H1 (cell line): ENCODE data around the gene IL31. TPM values are rescaled to one million over a fixed set of nuclear protein-coding genes. Genes with fewer than 3 reads are reported as not detected.

Source experiments
- CTCF ChIA-PET: fragments of 300-600 bp; sonication (Branson Sonifier 250); formaldehyde crosslinking; loops from one replicate; lab custom pipeline; 2021; ENCODE audit not compliant: partially characterized antibody; lab: Charles Lee
- POLR2A ChIA-PET: fragments of 300-600 bp; sonication (Branson Sonifier 250); formaldehyde crosslinking; loops from one replicate; lab custom pipeline; 2021; ENCODE audit warnings: inconsistent platforms; ENCODE audit not compliant: partially characterized antibody; lab: Charles Lee
- DNase-seq, 2 experiments: peaks; one replicate each; pipeline versions ENCODE4 v3.0.0 to v3.0.0-alpha.2; 2010 to 2022; ENCODE audit warnings: low spot score in 2 of 2, low read depth in 1 of 2, mixed read lengths in 1 of 2
- FAIRE-seq: peaks from 2 replicates; lab custom pipeline; 2011; peaks lifted over from hg19 to GRCh38; lab: Jason Lieb, UNC
- H2AFZ ChIP-seq: 2 replicates; pipeline ENCODE4 v1.8.1; 2012; ENCODE audit warnings: low read length, inconsistent platforms
- H2AK5ac ChIP-seq: 2 replicates; pipeline ENCODE4 v1.6.1; 2013; ENCODE audit warnings: low read depth, low read length
- H2BK120ac ChIP-seq: replicated peaks from 2 replicates; pipeline ENCODE3; 2013; ENCODE audit warnings: low read depth, low read length, inconsistent platforms
- H2BK12ac ChIP-seq: 2 replicates; pipeline ENCODE4 v1.6.1; 2013; ENCODE audit warnings: low read depth, low read length
- H2BK15ac ChIP-seq: 2 replicates; pipeline ENCODE4 v1.6.1; 2013; ENCODE audit warnings: low read length
- H2BK20ac ChIP-seq: 2 replicates; pipeline ENCODE4 v1.6.1; 2013; ENCODE audit warnings: low read length
- H2BK5ac ChIP-seq: 2 replicates; pipeline ENCODE4 v1.6.1; 2013; ENCODE audit warnings: low read depth, low read length
- H3K14ac ChIP-seq: 2 replicates; pipeline ENCODE4 v1.6.1; 2013; ENCODE audit warnings: inconsistent platforms; ENCODE audit not compliant: insufficient read length
- H3K18ac ChIP-seq: 2 replicates; pipeline ENCODE4 v1.6.1; 2013; ENCODE audit warnings: low read length; ENCODE audit errors: extremely low read depth
- H3K23ac ChIP-seq: 2 replicates; pipeline ENCODE4 v1.6.1; 2013; ENCODE audit warnings: inconsistent platforms; ENCODE audit not compliant: insufficient read length
- H3K23me2 ChIP-seq: 2 replicates; pipeline ENCODE4 v1.6.1; 2013; ENCODE audit warnings: low read depth, low read length
- H3K27ac ChIP-seq: 2 replicates; pipeline ENCODE4 v1.6.1; 2011; ENCODE audit warnings: low read depth, low read length, inconsistent platforms
- H3K27me3 ChIP-seq, 4 experiments: replicated peaks in 1 of 4; 1 replicate in 1 of 4; 2 replicates in 3 of 4; pipeline versions ENCODE4 v1.6.1 to v1.8.1; 2011 to 2013; ENCODE audit warnings: low read length in 3 of 4, mild to moderate bottlenecking in 3 of 4, inconsistent platforms in 2 of 4, mixed read lengths in 2 of 4, moderate library complexity in 1 of 4; ENCODE audit not compliant: control insufficient read depth in 3 of 4, insufficient read depth in 3 of 4; ENCODE audit errors: extremely low read depth in 1 of 4
- H3K36me3 ChIP-seq, 4 experiments: 2 replicates each; pipeline versions ENCODE4 v1.6.1 to v1.8.1; 2011 to 2013; ENCODE audit warnings: mild to moderate bottlenecking in 4 of 4, low read length in 3 of 4, moderate library complexity in 2 of 4, control low read depth in 1 of 4, inconsistent platforms in 1 of 4; ENCODE audit not compliant: insufficient read depth in 4 of 4, control insufficient read depth in 2 of 4
- H3K4ac ChIP-seq: replicated peaks from 2 replicates; pipeline ENCODE3; 2013; ENCODE audit warnings: low read length, low read depth, mixed read lengths, inconsistent platforms; ENCODE audit not compliant: insufficient read length
- H3K4me1 ChIP-seq, 4 experiments: replicated peaks in 1 of 4; 1 replicate in 1 of 4; 2 replicates in 3 of 4; pipeline versions ENCODE4 v1.6.1 to v1.8.1; 2011 to 2013; ENCODE audit warnings: low read length in 3 of 4, inconsistent platforms in 2 of 4, mixed read lengths in 1 of 4; ENCODE audit not compliant: insufficient read depth in 4 of 4, control insufficient read depth in 3 of 4
- H3K4me2 ChIP-seq, 2 experiments: 2 replicates each; pipeline versions ENCODE4 v1.6.1 to v1.8.1; 2011 to 2013; ENCODE audit warnings: low read depth in 2 of 2, low read length in 2 of 2, control low read depth in 1 of 2, inconsistent platforms in 1 of 2, mild to moderate bottlenecking in 1 of 2; ENCODE audit not compliant: insufficient read depth in 1 of 2
- H3K4me3 ChIP-seq, 4 experiments: fragments of 200-600, 300-600 bp in 1 of 4; sonication (generic), shearing (Covaris generic), sonication (Bioruptor Twin) in 1 of 4; 2 replicates each; pipeline versions ENCODE4 v1.5.1 to v1.8.1; 2011 to 2016; ENCODE audit warnings: low read length in 4 of 4, low read depth in 3 of 4, control low read depth in 2 of 4, inconsistent platforms in 2 of 4, mild to moderate bottlenecking in 2 of 4, mixed read lengths in 1 of 4, moderate library complexity in 1 of 4; ENCODE audit not compliant: insufficient read depth in 2 of 4; ENCODE audit errors: extremely low read depth in 1 of 4
- H3K56ac ChIP-seq: replicated peaks from 2 replicates; pipeline ENCODE3; 2013; ENCODE audit warnings: low read depth, mild to moderate bottlenecking, mixed read lengths, low read length, inconsistent platforms; ENCODE audit not compliant: insufficient read length
- H3K79me1 ChIP-seq: 2 replicates; pipeline ENCODE4 v1.6.1; 2013; ENCODE audit warnings: low read depth, low read length, control low read depth
- H3K79me2 ChIP-seq, 2 experiments: 2 replicates each; pipeline versions ENCODE4 v1.6.1 to v1.8.1; 2012 to 2013; ENCODE audit warnings: low read length in 2 of 2, mild to moderate bottlenecking in 2 of 2, inconsistent platforms in 1 of 2; ENCODE audit not compliant: insufficient read depth in 2 of 2, control insufficient read depth in 1 of 2
- H3K9ac ChIP-seq, 4 experiments: replicated peaks in 1 of 4; 1 replicate in 1 of 4; 2 replicates in 3 of 4; pipeline versions ENCODE4 v1.6.1 to v1.8.1; 2011 to 2013; ENCODE audit warnings: low read depth in 3 of 4, low read length in 3 of 4, control low read depth in 2 of 4, mild to moderate bottlenecking in 2 of 4, moderate library complexity in 2 of 4, inconsistent platforms in 1 of 4; ENCODE audit errors: extremely low read depth in 1 of 4
- H3K9me3 ChIP-seq, 2 experiments: 2 replicates each; pipeline versions ENCODE4 v1.6.1 to v1.8.1; 2012 to 2013; ENCODE audit warnings: mild to moderate bottlenecking in 2 of 2, moderate library complexity in 2 of 2, control low read depth in 1 of 2, inconsistent platforms in 1 of 2, low read depth in 1 of 2, low read length in 1 of 2, mixed read lengths in 1 of 2; ENCODE audit not compliant: insufficient read depth in 2 of 2
- H4K20me1 ChIP-seq, 2 experiments: replicated peaks in 1 of 2; 2 replicates each; pipeline versions ENCODE3 to v1.8.1; 2011 to 2013; ENCODE audit warnings: inconsistent platforms in 2 of 2, low read length in 2 of 2, mild to moderate bottlenecking in 1 of 2; ENCODE audit not compliant: insufficient read depth in 2 of 2, control insufficient read depth in 1 of 2
- H4K5ac ChIP-seq: 2 replicates; pipeline ENCODE4 v1.6.1; 2013; ENCODE audit warnings: low read length, low read depth, mixed read lengths, inconsistent platforms; ENCODE audit not compliant: insufficient read length
- H4K8ac ChIP-seq: 2 replicates; pipeline ENCODE4 v1.8.0; 2013; ENCODE audit warnings: mild to moderate bottlenecking, moderate library complexity, low read length, inconsistent platforms; ENCODE audit not compliant: insufficient read depth; ENCODE audit errors: extremely low read depth
- H4K91ac ChIP-seq: replicated peaks from 2 replicates; pipeline ENCODE3; 2013; ENCODE audit warnings: low read length, mixed read lengths, inconsistent platforms; ENCODE audit not compliant: insufficient read length
- EZH2 ChIP-seq: fragments of 200-600 bp; sonication (generic); IDR thresholded peaks from 2 replicates; pipeline ENCODE4 v1.7.1; 2012; ENCODE audit warnings: low read depth, mild to moderate bottlenecking, moderate library complexity, low read length, inconsistent platforms; ENCODE audit not compliant: severe bottlenecking
- RNF2 ChIP-seq: fragments of 200-900, 300-1000 bp; sonication (generic); IDR thresholded peaks from 2 replicates; pipeline ENCODE4 v1.7.1; 2016; ENCODE audit warnings: borderline replicate concordance, low read depth, mild to moderate bottlenecking, antibody characterized with exemption, low read length; ENCODE audit not compliant: poor library complexity, severe bottlenecking; ENCODE audit errors: missing control alignments
- WGBS, 2 experiments: shearing (Covaris generic) in 1 of 2; methylation state at CpG; one replicate each; pipeline versions ENCODE4 v1.1.6 to v1.1.7; 2013 to 2015; ENCODE audit warnings: low lambda C conversion rate in 2 of 2, mixed read lengths in 2 of 2, inconsistent platforms in 1 of 2, low coverage in 1 of 2, missing lambda C conversion rate in 1 of 2; ENCODE audit not compliant: insufficient replicate concordance in 2 of 2, insufficient coverage in 1 of 2, insufficient read length in 1 of 2; ENCODE audit errors: extremely low coverage in 1 of 2, missing lambda C conversion rate in 1 of 2; 5-methylcytosine and 5-hydroxymethylcytosine counted together
- polyA plus RNA-seq, 7 experiments: library from polyadenylated mRNA; depleted of rRNA in 3 of 7; stranded (reverse) in 5 of 7; unstranded in 2 of 7; fragments of >200 nt in 5 of 7; fragments of 200-250 nt in 2 of 7; gene quantifications; 1 replicate in 5 of 7; 2 replicates in 1 of 7; 4 replicates in 1 of 7; pipeline versions ENCODE4 v1.2.1 to v1.2.3, GENCODE V29; 2011 to 2013; ENCODE audit warnings: missing spikeins in 2 of 7, mixed read lengths in 2 of 7
- total RNA-seq: library from RNA; stranded (reverse); fragmentation: NEBNext Ultra II Directional; extraction: Animal tissue kit (Norgen Biotek cat#: 25700); gene quantifications from 2 replicates; pipeline ENCODE4 v1.2.1, GENCODE V29; 2021

Gene IL31
- total and polyA plus RNA-seq, 2 of the 8 experiments (the other 6 are each of a cell fraction or from before 2014, with no cell fraction given): not detected

GRCh38 chr12:122140467-122141257 lies 33.4 kb downstream of the IL31 start:
- Histone ChIP-seq H2AFZ (no peak overlapping the region), H3K56ac (no peak overlapping the region), H2BK15ac (no peak overlapping the region), H3K4me1 (peaks cover 0 to 8% (median 3%) of the 10 kb centered on the region in 4 experiments; a peak in 5 of 7 replicates), H2BK20ac (no peak overlapping the region), H3K4me3 (no peak overlapping the region), H3K27me3 (no peaks in the 10 kb centered on the region; a peak in 1 of 7 replicates), H3K27ac (no peak overlapping the region), H3K9me3 (peaks cover 23 to 30% of the 10 kb centered on the region in 2 experiments), H3K23ac (no peak overlapping the region), H4K8ac (no peak overlapping the region), H3K79me2 (no peaks in the 10 kb centered on the region), H4K91ac (no peak overlapping the region), H3K14ac (no peak overlapping the region), H2BK12ac (no peak overlapping the region), H3K9ac (no peak overlapping the region), H3K36me3 (peaks cover 2 to 25% (median 15%) of the 10 kb centered on the region in 4 experiments; a peak in 6 of 8 replicates), H3K18ac (no peak overlapping the region), H3K4ac (no peak overlapping the region), H2AK5ac (no peak overlapping the region), H3K23me2 (no peaks in the 10 kb centered on the region), H3K4me2 (no peak overlapping the region), H4K20me1 (no peaks in the 10 kb centered on the region), H2BK120ac (no peak overlapping the region), H3K79me1 (no peaks in the 10 kb centered on the region), H2BK5ac (no peak overlapping the region), H4K5ac (no peak overlapping the region)
- ChIA-PET POLR2A (interaction anchor here (0.6 to 2.5 kb wide), 2 partner anchors 72 to 130 kb away, joined by 4 to 5 read pairs; no protein-coding TSS in a partner anchor), CTCF (interaction anchor here (0.6 to 1.0 kb wide), 7 partner anchors 11 to 129 kb away, joined by 3 to 5 read pairs (median 3); no protein-coding TSS in a partner anchor)
- no peak for FAIRE-seq
- WGBS, 2 experiments: 95% methylated on average over 19 of the region's 19 CpGs; no CpG with 5 or more reads in 1 of the 2 experiments
- DNase-seq: no peak
- TF ChIP-seq EZH2 (no peak), RNF2 (no peak)
